H1 (cell line): Measurements from ENCODE around the gene PRDM4. TPM values are rescaled to one million over a fixed set of nuclear protein-coding genes. Genes with fewer than 3 reads are reported as not detected.

ENCODE experiments used
- BRCA1 ChIP-seq: IDR thresholded peaks from 2 replicates; pipeline ENCODE4 v1.6.1; 2012; ENCODE audit warnings: low read depth, low read length, improper control_type of control experiment
- E2F6 ChIP-seq: IDR thresholded peaks from 2 replicates; pipeline ENCODE4 v1.6.1; 2012; ENCODE audit warnings: inconsistent platforms
- EGR1 ChIP-seq: IDR thresholded peaks from 2 replicates; pipeline ENCODE4 v1.6.1; 2011; ENCODE audit warnings: low read depth, low read length, borderline replicate concordance
- EP300 ChIP-seq, 2 experiments: IDR thresholded peaks; 1 replicate in 1 of 2; 2 replicates in 1 of 2; pipeline ENCODE4 v1.6.1; 2011 to 2012; ENCODE audit warnings: low read depth in 2 of 2, low read length in 2 of 2, mild to moderate bottlenecking in 2 of 2, borderline replicate concordance in 1 of 2, inconsistent platforms in 1 of 2, moderate library complexity in 1 of 2
- GABPA ChIP-seq: IDR thresholded peaks from 2 replicates; pipeline ENCODE4 v1.6.1; 2011; ENCODE audit warnings: mild to moderate bottlenecking, low read length, moderate library complexity, borderline replicate concordance; ENCODE audit not compliant: insufficient read depth
- GTF2F1 ChIP-seq: IDR thresholded peaks from 2 replicates; pipeline ENCODE4 v1.6.1; 2012; ENCODE audit warnings: low read depth, low read length, improper control_type of control experiment, borderline replicate concordance
- HDAC6 ChIP-seq: IDR thresholded peaks from one replicate; pipeline ENCODE4 v1.7.1; 2012; ENCODE audit warnings: low read depth, mild to moderate bottlenecking, inconsistent platforms, low read length, moderate library complexity
- KDM1A ChIP-seq: fragments of 200-600, 300-600 bp; sonication (generic); IDR thresholded peaks from 2 replicates; pipeline ENCODE4 v1.7.1; 2016; ENCODE audit warnings: mild to moderate bottlenecking, low read length, borderline replicate concordance
- KDM4A ChIP-seq: IDR thresholded peaks from one replicate; pipeline ENCODE4 v1.7.1; 2012; ENCODE audit warnings: low read depth, mild to moderate bottlenecking, moderate library complexity, low read length, inconsistent platforms; ENCODE audit not compliant: severe bottlenecking
- MAFK ChIP-seq: IDR thresholded peaks from 2 replicates; pipeline ENCODE4 v1.6.1; 2012; ENCODE audit warnings: low read depth, mild to moderate bottlenecking, improper control_type of control experiment, low read length
- MAX ChIP-seq: IDR thresholded peaks from 2 replicates; pipeline ENCODE4 v1.6.1; 2012; ENCODE audit warnings: inconsistent platforms
- NRF1 ChIP-seq: IDR thresholded peaks from 2 replicates; pipeline ENCODE4 v1.6.1; 2011; ENCODE audit warnings: mild to moderate bottlenecking, low read depth, low read length, improper control_type of control experiment
- RAD21 ChIP-seq, 2 experiments: IDR thresholded peaks in 1 of 2; conservative IDR thresholded peaks in 1 of 2; 2 replicates each; pipeline ENCODE4 v1.6.1; 2011; ENCODE audit warnings: low read depth in 2 of 2, low read length in 2 of 2, improper control_type of control experiment in 1 of 2, inconsistent platforms in 1 of 2, mild to moderate bottlenecking in 1 of 2, moderate library complexity in 1 of 2
- SAP30 ChIP-seq: fragments of 300-600 bp; sonication (generic); IDR thresholded peaks from 2 replicates; pipeline ENCODE4 v1.7.1; 2012; ENCODE audit warnings: low read length, moderate library complexity, mild to moderate bottlenecking, inconsistent platforms; ENCODE audit not compliant: insufficient read depth, insufficient replicate concordance
- SIRT6 ChIP-seq: IDR thresholded peaks from one replicate; pipeline ENCODE4 v1.7.1; 2012; ENCODE audit warnings: low read length, inconsistent platforms
- SP2 ChIP-seq: IDR thresholded peaks from 2 replicates; pipeline ENCODE4 v1.6.1; 2012; ENCODE audit warnings: mild to moderate bottlenecking, low read length, inconsistent platforms
- SRF ChIP-seq: IDR thresholded peaks from 2 replicates; pipeline ENCODE4 v1.6.1; 2011; ENCODE audit warnings: mild to moderate bottlenecking, low read depth, low read length, moderate library complexity
- TAF1 ChIP-seq: IDR thresholded peaks from 2 replicates; pipeline ENCODE4 v1.6.1; 2011; ENCODE audit warnings: mild to moderate bottlenecking, low read depth, low read length
- TEAD4 ChIP-seq: IDR thresholded peaks from 2 replicates; pipeline ENCODE4 v1.6.1; 2012; ENCODE audit warnings: low read depth, low read length, inconsistent platforms, mixed read lengths
- YY1 ChIP-seq: IDR thresholded peaks from 2 replicates; pipeline ENCODE4 v1.6.1; 2011; ENCODE audit warnings: low read depth, mild to moderate bottlenecking, low read length
- polyA plus RNA-seq, 7 experiments: library from polyadenylated mRNA; depleted of rRNA in 3 of 7; stranded (reverse) in 5 of 7; unstranded in 2 of 7; fragments of >200 nt in 5 of 7; fragments of 200-250 nt in 2 of 7; gene quantifications; 1 replicate in 5 of 7; 2 replicates in 1 of 7; 4 replicates in 1 of 7; pipeline versions ENCODE4 v1.2.1 to v1.2.3, GENCODE V29; 2011 to 2013; ENCODE audit warnings: missing spikeins in 2 of 7, mixed read lengths in 2 of 7
- total RNA-seq: library from RNA; stranded (reverse); fragmentation: NEBNext Ultra II Directional; extraction: Animal tissue kit (Norgen Biotek cat#: 25700); gene quantifications from 2 replicates; pipeline ENCODE4 v1.2.1, GENCODE V29; 2021
- TF ChIP-seq, protein P1 (sequence below), 3 experiments: IDR thresholded peaks; 1 replicate in 2 of 3; 2 replicates in 1 of 3; pipeline versions ENCODE4 v1.5.1 to v1.6.1; 2011; ENCODE audit warnings: low read length in 3 of 3, mild to moderate bottlenecking in 3 of 3, inconsistent platforms in 2 of 3, low read depth in 1 of 3, moderate library complexity in 1 of 3; ENCODE audit not compliant: insufficient read depth in 1 of 3; ENCODE audit errors: control extremely low read depth in 1 of 3

PRDM4 gene
- total and polyA plus RNA-seq, 2 of the 8 experiments (the other 6 are each of a cell fraction or from before 2014, with no cell fraction given) = 10.1 to 17.5 TPM

DNA sequence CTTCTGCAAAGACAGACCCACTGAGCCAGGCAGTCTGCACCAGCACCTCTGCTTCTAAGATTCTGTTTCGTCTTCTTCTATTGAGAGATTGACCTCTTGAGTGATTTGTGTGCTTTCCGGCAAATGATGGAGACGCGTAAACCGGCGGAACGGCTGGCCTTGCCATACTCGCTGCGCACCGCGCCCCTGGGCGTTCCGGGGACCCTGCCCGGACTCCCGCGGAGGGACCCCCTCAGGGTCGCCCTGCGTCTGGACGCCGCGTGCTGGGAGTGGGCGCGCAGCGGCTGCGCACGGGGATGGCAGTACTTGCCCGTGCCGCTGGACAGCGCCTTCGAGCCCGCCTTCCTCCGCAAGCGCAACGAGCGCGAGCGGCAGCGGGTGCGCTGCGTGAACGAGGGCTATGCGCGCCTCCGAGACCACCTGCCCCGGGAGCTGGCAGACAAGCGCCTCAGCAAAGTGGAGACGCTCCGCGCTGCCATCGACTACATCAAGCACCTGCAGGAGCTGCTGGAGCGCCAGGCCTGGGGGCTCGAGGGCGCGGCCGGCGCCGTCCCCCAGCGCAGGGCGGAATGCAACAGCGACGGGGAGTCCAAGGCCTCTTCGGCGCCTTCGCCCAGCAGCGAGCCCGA lies 14.3 kb upstream of the PRDM4 start (continued):
- no peak for TF ChIP-seq EP300 (IDR thresholded peaks at IDR 0.05; ENCODE audit: borderline replicate concordance in 1 of 2, low read depth in 2 of 2, low read length in 2 of 2)
- TF ChIP-seq KDM1A = 0 out of 2 replicates have a peak, but pooled peaks have one; percentile 17
- TF ChIP-seq, protein P1, sequence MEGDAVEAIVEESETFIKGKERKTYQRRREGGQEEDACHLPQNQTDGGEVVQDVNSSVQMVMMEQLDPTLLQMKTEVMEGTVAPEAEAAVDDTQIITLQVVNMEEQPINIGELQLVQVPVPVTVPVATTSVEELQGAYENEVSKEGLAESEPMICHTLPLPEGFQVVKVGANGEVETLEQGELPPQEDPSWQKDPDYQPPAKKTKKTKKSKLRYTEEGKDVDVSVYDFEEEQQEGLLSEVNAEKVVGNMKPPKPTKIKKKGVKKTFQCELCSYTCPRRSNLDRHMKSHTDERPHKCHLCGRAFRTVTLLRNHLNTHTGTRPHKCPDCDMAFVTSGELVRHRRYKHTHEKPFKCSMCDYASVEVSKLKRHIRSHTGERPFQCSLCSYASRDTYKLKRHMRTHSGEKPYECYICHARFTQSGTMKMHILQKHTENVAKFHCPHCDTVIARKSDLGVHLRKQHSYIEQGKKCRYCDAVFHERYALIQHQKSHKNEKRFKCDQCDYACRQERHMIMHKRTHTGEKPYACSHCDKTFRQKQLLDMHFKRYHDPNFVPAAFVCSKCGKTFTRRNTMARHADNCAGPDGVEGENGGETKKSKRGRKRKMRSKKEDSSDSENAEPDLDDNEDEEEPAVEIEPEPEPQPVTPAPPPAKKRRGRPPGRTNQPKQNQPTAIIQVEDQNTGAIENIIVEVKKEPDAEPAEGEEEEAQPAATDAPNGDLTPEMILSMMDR (IDR thresholded peaks at IDR 0.05; ENCODE audit: control extremely low read depth in 1 of 3, insufficient read depth in 1 of 3, low read depth in 1 of 3, low read length in 3 of 3) = peak; percentile 53 to 68 (median 58)
- no peak for TF ChIP-seq BRCA1
- TF ChIP-seq HDAC6 = no peak
- no peak for TF ChIP-seq TAF1
- no peak for TF ChIP-seq MAFK
- peak; percentile 45 to 49 for TF ChIP-seq RAD21 (IDR thresholded peaks at IDR 0.05 in 1 of 2, conservative IDR thresholded peaks at IDR 0.05 in 1 of 2; ENCODE audit: low read depth in 2 of 2, low read length in 2 of 2)
- 0 out of 2 replicates have a peak, but pooled peaks have one; percentile 35 for TF ChIP-seq YY1
- TF ChIP-seq SRF = no peak
- no peak; the same call in 1 of the 2 replicates for TF ChIP-seq NRF1
- TF ChIP-seq SAP30 = no peak
- no peak for TF ChIP-seq GTF2F1
- TF ChIP-seq GABPA = no peak
- peak; percentile 93 for TF ChIP-seq E2F6
- TF ChIP-seq SIRT6 = no peak
- no peak for TF ChIP-seq EGR1
- no peak for TF ChIP-seq SP2
- TF ChIP-seq KDM4A = peak; percentile 89
- peak; percentile 70 for TF ChIP-seq TEAD4
- peak; percentile 94 for TF ChIP-seq MAX
